ENCODE results near the gene TBC1D24. TPM values are rescaled to one million over a fixed set of nuclear protein-coding genes. Genes with fewer than 3 reads are reported as not detected.

Gene TBC1D24
- total RNA-seq, 1 experiment from 2014 or later: 24.6 TPM

- no peaks in the 10 kb centered on the region for H3K9me3 ChIP-seq (ENCODE audit: control insufficient read depth in 1 of 2, insufficient read depth in 1 of 2, low read depth in 1 of 2, low read length in 2 of 2)
- peak overlapping the region; percentile 94 for H3K4me2 ChIP-seq (ENCODE audit: low read length)
- ATAC-seq: peak; percentile 57
- H3K27ac ChIP-seq (ENCODE audit: low read depth, low read length): peak overlapping the region; percentile 71
- peak overlapping the region; percentile 67 for H3K9ac ChIP-seq (ENCODE audit: low read length)
- H3K27me3 ChIP-seq (ENCODE audit: insufficient read depth, low read length): no peaks in the 10 kb centered on the region
- ChIA-PET CTCF (interaction anchor here (1.0 to 1.2 kb wide), 2 partner anchors 16 to 281 kb away, joined by 3 to 4 read pairs; partner anchors contain the start of gene TEDC2), POLR2A (interaction anchor here (1.3 kb wide), 1 partner anchor 16 kb away, joined by 8 read pairs; the partner anchor contains the start of gene TEDC2), RAD21 (ENCODE audit: low non-redundant PET in 1 of 2, low total read pairs in 2 of 2, uncharacterized antibody in 2 of 2, unreplicated experiment in 2 of 2) (interaction anchor here in 1 of 2 experiments (0.8 kb wide), 1 partner anchor 26 kb away, joined by 3 read pairs; no protein-coding TSS in a partner anchor)
- H3K79me2 ChIP-seq (ENCODE audit: insufficient read depth, low read length): peaks cover 36% of the 10 kb centered on the region; the same call in 1 of the 2 replicates
- no peaks in the 10 kb centered on the region for H3K36me3 ChIP-seq (ENCODE audit: control insufficient read depth in 1 of 2, insufficient read depth in 2 of 2, low read length in 2 of 2)
- no peak for TF ChIP-seq SRF (IDR thresholded peaks at IDR 0.05; ENCODE audit: low read depth)
- peak; percentile 33 for TF ChIP-seq TCF7L2 (IDR thresholded peaks at IDR 0.05; ENCODE audit: borderline replicate concordance, extremely low read depth, insufficient read depth, insufficient read length)
- no peak for TF ChIP-seq CBX3 (IDR thresholded peaks at IDR 0.05; ENCODE audit: low read depth)
- DNase-seq (ENCODE audit: low read depth, low spot score): no peak
- intact Hi-C loops (cut with micrococcal nuclease): no loop called here
- no peak overlapping the region for H2AFZ ChIP-seq (ENCODE audit: low read depth, low read length, poor library complexity, severe bottlenecking)
- H3K4me3 ChIP-seq (replicated peaks in 1 of 2; ENCODE audit: low read depth in 1 of 2, low read length in 2 of 2): peak overlapping the region; percentile 55 to 87
- peaks cover 22 to 41% of the 10 kb centered on the region in 2 experiments for H3K4me1 ChIP-seq (ENCODE audit: control insufficient read depth in 1 of 2, insufficient read depth in 2 of 2, low read length in 2 of 2)
- no peaks in the 10 kb centered on the region for H4K20me1 ChIP-seq (ENCODE audit: insufficient read depth)
- H3K9me2 ChIP-seq (ENCODE audit: insufficient read depth): no peaks in the 10 kb centered on the region
- BruUV-seq (replicated peaks): no TSS peak
These were observed 752 bp downstream of the TBC1D24 start for GRCh38 chr16:2475413-2476344.

- Histone ChIP-seq H3K4me1 (ENCODE audit: control insufficient read depth in 1 of 2, insufficient read depth in 2 of 2, low read length in 2 of 2) (peaks cover 19 to 34% of the 10 kb centered on the region in 2 experiments), H4K20me1 (ENCODE audit: insufficient read depth) (no peaks in the 10 kb centered on the region), H3K9ac (ENCODE audit: low read length) (no peak overlapping the region), H3K27me3 (ENCODE audit: insufficient read depth, low read length) (no peaks in the 10 kb centered on the region), H3K36me3 (ENCODE audit: control insufficient read depth in 1 of 2, insufficient read depth in 2 of 2, low read length in 2 of 2) (no peaks in the 10 kb centered on the region), H3K27ac (ENCODE audit: low read depth, low read length) (no peak overlapping the region), H3K79me2 (ENCODE audit: insufficient read depth, low read length) (peaks cover 36% of the 10 kb centered on the region; the same call in 1 of the 2 replicates), H3K9me3 (ENCODE audit: control insufficient read depth in 1 of 2, insufficient read depth in 1 of 2, low read depth in 1 of 2, low read length in 2 of 2) (no peaks in the 10 kb centered on the region), H2AFZ (ENCODE audit: low read depth, low read length, poor library complexity, severe bottlenecking) (no peak overlapping the region), H3K4me3 (replicated peaks in 1 of 2; ENCODE audit: low read depth in 1 of 2, low read length in 2 of 2) (no peak overlapping the region), H3K4me2 (ENCODE audit: low read length) (peak overlapping the region; percentile 94), H3K9me2 (ENCODE audit: insufficient read depth) (no peaks in the 10 kb centered on the region)
- TF ChIP-seq REST (IDR thresholded peaks at IDR 0.05; ENCODE audit: low read depth) (no peak), TCF7L2 (IDR thresholded peaks at IDR 0.05; ENCODE audit: borderline replicate concordance, extremely low read depth, insufficient read depth, insufficient read length) (no peak)
- BruUV-seq (replicated peaks): no TSS peak
- POLR2A ChIA-PET: no interaction called here
- RAD21 ChIA-PET (ENCODE audit: low non-redundant PET in 1 of 2, low total read pairs in 2 of 2, uncharacterized antibody in 2 of 2, unreplicated experiment in 2 of 2): no interaction called here
- CTCF ChIA-PET: no interaction called here
- no peak for DNase-seq (ENCODE audit: low read depth, low spot score)
- no peak for ATAC-seq
- intact Hi-C loops (cut with micrococcal nuclease): no loop called here
These were observed 1.4 kb downstream of the TBC1D24 start for GRCh38 chr16:2476345-2476720.
